HTR-8/SVneo (cell line): ENCODE results near the gene IFT88.

Source experiments
- DNase-seq: peaks from one replicate; pipeline ENCODE4 v3.0.0; 2011; ENCODE audit warnings: low spot score, mixed read lengths; ENCODE audit not compliant: insufficient read length
- FAIRE-seq: peaks from 2 replicates; lab custom pipeline; 2011; peaks lifted over from hg19 to GRCh38; lab: Jason Lieb, UNC

IFT88 gene, protein sequence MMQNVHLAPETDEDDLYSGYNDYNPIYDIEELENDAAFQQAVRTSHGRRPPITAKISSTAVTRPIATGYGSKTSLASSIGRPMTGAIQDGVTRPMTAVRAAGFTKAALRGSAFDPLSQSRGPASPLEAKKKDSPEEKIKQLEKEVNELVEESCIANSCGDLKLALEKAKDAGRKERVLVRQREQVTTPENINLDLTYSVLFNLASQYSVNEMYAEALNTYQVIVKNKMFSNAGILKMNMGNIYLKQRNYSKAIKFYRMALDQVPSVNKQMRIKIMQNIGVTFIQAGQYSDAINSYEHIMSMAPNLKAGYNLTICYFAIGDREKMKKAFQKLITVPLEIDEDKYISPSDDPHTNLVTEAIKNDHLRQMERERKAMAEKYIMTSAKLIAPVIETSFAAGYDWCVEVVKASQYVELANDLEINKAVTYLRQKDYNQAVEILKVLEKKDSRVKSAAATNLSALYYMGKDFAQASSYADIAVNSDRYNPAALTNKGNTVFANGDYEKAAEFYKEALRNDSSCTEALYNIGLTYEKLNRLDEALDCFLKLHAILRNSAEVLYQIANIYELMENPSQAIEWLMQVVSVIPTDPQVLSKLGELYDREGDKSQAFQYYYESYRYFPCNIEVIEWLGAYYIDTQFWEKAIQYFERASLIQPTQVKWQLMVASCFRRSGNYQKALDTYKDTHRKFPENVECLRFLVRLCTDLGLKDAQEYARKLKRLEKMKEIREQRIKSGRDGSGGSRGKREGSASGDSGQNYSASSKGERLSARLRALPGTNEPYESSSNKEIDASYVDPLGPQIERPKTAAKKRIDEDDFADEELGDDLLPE

DNA sequence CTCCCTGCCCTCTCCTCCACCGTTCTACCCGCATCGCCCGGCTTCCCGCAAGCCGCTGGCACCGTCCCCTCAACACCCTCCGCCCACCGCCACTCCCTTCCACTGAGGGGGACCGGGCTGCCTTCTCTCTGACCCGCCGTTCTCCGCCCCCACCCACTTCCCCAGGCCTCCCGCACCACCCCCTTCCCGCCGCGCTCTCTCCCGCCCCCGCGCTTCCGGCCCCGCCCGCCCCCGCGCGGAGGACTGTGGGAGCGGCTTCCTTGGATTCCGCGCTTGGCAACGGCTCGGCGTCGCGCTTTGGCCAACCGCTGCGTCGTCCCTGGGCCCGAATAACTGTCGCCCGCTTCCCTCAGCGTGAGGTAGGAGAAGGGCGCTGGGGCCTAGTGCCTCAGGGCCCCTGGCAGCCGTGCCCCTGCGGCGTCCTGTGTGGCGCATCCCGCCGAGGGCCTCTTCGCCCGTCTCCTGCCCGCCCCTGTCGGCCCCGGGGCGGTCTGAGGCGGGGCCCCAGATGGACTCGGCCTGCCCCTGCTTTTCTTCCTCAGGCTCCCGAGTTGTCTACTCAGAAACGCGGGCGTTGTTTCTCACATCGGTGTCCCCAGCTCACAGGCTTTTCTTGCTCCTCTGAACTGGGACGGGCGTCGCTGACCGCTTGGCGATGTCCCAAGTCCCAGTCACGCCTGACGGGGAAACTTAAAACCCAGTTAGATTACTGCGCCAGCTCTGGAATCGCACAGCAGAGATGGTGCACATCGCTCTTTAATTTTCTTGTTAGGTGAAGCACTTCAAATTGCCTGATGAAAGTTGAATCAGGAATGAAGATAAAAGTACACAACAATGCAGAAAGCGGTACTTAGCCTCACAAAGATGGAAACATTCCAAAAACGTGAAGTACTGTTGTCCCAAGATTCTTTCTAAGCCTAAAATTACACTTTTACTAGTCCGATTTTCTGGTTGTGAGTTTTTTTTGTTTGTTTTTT is at the start of gene IFT88:
IFT88 (plus strand) TSS at position 260 of the 977 bp plus-strand sequence. CDS start 7,229 bp downstream, outside the sequence.
- DNase-seq (peak; percentile 67), FAIRE-seq (no peak)

DNA sequence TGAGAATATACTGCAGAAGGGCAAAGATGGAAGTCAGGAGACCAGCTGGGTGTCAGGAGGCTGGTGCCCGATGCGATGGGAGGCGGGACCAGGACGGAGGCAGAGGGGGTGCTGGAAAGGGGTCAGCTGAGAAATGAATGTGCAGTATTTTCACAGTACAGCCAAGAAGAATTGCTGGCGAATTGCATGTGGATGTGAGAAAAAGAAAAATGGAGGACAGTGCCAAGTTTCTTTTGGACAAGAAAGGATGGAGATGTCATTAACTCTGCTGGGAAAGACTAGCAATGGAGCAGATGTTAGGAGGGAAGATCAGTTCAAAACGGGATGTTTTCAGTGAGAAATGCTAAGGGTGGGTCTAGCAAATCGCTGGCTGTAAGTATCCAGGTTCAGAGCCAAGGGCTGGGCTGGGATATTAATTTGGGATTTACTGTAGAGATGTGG is 48.3 kb upstream of the IFT88 start:
- DNase-seq (no peak), FAIRE-seq (no peak)

DNA sequence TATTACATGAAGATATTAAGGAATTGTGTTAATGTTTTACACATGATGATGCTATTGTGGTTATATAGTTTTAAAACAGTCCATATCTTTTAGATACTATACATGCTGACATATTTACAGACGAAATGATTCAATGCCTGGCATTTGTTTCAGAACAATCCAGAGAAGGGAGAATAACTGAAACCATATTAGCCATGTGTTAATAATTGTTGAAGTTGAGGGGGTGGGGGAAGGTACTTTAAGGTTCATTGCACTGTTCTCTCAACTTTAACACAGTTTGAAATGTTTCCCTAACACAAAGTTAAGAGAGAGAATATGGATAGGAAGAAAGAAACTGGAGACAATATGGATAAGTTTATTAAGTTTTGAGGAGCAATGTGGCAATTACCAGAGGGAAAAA is 47.1 kb upstream of the IFT88 start:
- no peak for DNase-seq
- no peak for FAIRE-seq

DNA sequence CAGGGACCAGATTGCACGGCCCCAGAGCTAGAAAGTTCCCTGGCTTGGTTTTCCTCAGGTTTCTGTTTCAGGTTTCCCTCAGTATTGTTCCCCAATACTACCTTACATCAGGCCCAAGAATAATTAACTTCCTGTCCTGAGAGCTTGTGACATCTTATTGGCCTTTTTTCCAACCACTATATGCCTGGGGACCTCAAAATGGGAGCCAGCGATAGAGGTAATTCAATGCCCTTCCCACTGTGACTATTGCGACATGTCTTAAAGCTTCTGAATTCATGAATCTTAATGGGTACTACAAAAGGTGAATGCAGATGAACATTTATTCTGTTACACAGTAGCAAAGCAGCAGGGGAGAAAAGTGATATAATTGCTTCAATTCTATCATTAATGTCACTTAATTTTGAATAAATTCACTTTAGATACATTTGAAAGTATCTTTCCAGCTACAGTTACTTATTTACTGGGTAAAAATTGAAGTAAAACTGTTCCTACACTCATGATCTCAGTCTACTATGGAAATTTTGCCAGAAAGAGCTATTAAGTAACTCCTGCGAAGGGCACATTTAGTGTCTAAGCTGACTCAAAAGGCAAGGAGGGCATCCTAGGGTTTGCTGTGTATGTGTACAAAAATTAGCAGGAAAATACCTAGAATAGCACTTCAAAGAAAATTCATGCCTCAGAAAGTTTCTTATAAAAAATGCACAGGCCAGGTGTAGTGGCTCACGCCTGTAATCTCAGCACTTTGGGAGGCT is 45.4 kb upstream of the IFT88 start:
- no peak for DNase-seq
- FAIRE-seq = no peak

DNA sequence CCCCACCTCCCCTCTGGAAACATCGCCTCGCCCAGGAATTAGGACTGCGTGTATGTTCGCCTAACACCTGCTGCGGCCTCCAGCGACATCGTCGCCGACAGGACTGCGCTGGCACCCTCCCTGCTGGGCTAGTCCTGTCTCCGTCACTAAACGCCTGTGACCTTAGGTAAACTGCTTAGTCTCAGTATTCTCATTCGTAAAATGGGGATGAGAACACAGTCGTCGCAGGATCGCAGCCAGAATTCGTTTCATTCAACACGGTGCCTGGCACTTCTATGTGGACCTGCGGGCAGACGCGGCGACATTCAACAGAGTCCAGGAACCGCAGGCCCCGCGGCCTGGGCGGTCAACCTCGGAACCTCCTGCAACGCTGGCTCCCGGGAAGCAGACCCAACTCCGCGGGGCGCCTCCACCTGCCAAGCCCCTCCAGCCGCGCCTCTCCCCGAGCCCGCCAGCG is 41.8 kb upstream of the IFT88 start:
- no peak for DNase-seq
- FAIRE-seq = no peak

DNA sequence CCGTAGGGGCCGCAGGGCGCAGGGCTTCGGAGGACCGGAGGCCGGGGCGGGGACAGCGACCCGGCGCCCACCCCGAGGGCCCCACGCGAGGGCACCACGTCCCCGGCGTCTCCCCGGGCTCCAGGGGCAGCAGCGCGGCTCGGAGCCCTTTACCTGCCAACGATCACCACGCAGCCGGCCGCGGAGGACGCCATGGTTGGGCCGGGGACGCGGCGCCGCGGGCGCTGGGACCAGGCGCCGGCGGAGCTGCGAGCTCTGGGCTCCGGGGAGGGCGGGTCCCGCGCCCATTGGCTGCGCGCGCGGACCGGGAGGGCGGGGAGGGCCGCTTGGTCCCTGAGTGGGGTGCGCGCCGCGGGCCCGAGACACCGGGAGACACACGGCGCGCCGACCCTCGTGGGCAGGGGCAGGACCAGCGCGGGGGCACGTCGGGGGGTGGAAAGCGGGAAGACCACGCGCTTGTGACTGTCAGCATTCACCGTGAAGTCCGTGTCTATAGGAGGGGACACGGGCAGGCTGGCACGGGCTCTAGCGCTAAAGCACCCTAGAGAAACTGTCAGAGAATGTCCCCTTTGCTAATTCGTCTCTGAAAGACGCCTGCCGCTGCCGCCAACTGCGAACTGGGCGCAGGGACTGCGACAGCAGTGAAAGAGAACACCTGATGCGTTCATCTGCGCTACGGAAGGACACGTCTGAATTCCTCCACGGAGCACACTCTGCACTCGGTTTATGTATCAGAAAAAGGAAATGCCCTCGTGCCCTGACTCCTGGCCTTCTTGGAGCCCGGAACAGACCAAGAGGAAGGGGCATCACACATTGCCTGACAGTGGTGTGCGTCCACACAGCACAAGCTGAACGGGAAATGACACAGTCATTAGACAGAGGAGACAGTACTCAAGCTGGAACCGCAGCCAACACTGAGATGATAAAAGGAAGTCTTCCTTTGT is 41.1 kb upstream of the IFT88 start, which contains the start of gene CRYL1:
CRYL1 (minus strand) TSS at position 257 of the 944 bp plus-strand sequence; CDS start at position 194, 63 bp downstream.
- FAIRE-seq (no peak), DNase-seq (peak; percentile 51)

DNA sequence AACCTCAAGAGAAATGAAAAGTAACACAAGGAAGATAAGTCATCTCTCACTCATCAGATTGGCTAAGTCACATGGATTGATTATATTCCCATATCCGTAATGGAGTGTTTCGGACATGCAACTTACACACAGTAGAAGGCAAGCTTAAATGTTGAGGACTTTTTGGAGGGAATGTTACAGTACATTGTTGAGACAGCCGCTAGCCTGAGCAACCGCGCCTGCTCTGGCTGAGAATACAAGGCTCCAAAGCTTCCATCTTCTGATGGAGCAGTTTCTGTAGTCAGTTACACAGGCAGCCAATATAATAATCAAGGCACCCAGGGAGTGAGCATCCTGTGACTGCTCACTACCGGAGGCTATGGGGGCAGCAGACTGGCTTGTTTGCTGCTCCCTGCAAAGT is 40.3 kb upstream of the IFT88 start:
- no peak for DNase-seq
- no peak for FAIRE-seq

DNA sequence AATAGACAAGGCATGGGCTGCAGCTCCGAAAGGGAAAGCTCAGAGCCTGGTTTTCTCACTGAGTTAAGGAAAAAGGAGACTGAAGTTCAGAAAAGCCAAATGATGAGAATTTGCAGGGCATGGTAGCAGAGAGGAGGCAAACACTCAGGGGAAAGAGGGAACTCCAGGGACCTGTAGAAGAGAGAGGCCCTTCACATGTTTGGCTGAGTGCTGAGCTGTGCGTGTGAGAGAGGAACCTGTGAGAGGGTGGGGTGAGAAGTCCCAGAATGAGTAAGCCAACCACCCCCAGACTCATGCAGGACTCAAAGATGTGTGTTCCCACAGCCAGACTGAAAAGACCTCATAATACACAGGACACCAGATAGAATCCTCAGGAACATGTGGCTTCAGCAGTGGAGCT is 38.5 kb upstream of the IFT88 start:
- no peak for DNase-seq
- no peak for FAIRE-seq

DNA sequence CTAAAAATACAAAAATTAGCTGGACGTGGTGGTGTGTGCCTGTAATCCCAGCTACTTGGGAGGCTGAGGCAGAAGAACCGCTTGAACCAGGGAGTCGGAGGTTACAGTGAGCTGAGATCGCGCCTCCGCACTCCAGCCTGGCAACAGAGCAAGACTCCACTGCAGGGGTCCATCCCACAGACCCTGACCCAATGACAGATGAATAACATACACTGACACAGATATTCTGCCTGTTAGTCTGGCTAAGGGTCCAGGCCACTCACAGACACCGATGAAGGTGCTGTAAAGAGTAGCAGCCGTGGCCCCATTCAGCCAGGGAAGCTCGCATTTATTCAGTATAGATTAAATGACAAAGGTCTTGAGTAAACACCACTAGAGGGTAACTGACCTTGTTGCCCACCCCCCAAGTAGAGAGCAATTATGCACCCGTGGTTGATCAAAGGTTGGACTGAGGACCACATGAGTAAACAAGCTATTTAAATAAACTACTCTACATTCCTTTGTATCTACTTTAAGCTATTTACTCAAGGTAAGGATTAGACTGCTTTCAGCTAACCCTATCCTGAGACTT is 32.8 kb upstream of the IFT88 start:
- FAIRE-seq = no peak
- no peak for DNase-seq

DNA sequence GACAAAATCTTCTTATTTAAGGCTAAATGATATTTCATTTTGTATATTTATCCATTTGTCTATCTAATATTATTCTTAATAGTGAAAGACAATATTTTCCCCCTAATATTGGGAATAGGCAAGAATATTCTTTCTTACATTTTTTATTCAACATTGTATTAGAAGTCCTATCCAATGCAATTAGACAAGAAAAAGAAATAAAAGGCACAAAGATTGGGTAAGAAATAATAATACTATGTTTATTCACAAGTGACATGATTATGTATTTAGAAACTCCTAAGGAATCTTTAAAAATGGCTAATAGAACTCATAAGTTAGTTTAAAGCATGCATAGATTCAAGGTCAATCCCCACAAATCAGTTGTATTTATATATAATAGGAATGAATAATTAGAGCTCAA is 30.0 kb upstream of the IFT88 start:
- FAIRE-seq (no peak), DNase-seq (no peak)

DNA sequence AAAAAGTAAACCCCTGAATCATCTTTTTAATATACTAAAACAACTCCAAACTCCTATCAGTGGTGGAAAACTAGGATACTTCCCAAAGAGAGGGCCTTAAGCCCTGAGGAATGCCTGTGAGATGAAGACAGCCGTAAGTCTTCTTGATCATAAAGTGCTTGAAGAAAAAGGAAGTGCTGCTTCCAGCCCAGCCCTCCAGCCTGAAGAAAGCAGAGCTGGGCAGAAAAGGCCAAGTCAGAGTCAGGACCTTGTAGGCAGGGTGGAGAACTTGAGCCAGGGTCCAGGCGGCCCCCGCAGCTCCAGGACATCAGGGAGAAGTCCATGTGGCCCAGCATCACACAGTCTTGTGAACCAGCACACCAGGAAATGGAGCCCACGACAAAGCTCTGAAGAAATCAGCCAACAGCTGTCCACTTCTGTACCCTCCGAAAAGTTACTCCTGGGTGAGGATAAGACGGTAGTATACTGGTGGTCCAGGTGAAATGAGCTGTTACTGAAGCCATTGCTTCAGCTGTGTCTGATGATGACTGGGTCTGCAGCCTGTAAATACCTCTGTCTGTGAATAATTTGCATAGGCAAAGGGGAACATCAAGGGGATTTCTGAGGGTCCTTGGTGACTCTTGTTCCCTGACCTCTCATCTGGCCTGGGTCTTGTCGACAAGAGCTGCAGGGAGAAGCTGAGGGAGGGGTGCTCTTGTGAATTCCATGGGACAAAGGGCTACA is 22.6 kb upstream of the IFT88 start:
- FAIRE-seq (no peak), DNase-seq (no peak)

DNA sequence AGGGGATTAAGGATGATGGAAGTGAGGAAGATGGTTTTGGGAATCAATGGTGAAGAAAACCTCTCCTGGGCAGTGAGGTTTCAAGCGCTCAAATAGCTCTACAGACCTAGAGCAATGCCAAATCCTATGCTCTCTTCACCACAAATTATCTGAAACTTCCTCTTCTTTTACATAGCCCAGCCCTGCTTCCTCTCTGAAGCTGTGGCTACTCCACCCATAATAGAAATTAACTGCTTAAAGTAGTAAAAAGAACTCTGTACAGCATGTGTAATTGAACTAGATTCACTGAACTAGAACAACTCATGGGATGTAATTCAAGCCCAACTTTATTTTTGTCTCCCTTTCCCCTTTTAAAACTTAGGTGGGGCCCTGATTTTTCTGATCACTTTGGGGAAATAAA is 20.4 kb upstream of the IFT88 start:
- DNase-seq (no peak), FAIRE-seq (no peak)

DNA sequence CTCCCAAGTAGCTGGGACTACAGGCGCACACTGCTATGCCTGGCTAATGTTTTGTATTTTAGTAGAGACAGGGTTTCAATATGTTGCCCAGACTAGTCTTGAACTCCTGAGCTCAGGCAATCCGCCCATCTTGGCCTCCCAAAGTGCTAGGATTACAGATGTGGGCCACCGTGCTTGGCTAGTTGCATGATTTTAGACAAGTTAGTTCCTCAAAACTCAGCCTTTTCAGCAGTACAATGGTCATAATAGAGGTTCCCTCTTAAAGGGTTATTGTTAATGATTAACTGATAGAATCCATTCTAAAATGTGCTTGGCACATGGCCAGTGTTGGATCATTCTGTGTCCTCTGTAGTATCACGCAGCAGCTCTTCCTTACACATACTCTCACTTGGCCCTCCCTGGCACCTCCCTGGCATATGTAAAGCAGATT is 19.5 kb upstream of the IFT88 start:
- DNase-seq (no peak), FAIRE-seq (no peak)

DNA sequence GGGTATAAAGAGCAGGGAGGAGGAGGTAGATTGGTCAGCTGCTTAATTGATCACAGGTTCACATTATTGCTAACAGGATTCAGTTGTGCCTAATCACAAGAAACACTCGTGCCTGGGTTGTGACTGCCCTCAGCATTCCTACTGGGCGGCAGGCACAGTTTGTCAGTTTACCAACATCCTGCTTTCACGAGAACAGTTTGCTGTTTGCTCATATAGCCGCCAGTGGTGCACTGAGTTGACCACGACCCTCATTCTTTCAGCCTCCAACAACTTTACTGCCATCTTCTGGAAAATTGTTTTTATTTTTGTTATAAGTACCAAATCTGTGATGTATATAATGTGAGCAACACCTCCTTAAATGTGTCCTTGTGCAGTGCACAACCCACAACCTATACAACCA is 16.2 kb upstream of the IFT88 start:
- DNase-seq (no peak), FAIRE-seq (no peak)

DNA sequence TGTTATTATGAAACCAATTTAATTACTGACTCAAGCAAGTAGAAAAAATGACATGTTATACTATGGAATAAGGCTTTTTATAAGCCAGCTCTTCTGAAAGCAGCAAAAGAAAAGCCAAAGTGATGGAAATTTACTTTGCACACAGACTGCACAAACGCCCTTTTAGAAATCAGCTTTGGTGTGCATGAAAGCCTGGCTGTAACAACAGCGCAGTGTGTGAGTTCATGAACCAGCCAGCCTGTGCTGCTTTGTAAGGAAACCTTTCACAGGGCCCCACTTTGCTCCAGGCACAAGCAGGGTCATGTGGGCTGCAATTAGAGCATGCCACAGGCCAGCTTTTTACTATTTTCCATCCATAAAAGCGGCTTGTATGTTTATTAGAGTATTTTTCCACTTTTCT is 13.6 kb upstream of the IFT88 start:
- FAIRE-seq (no peak), DNase-seq (no peak)

DNA sequence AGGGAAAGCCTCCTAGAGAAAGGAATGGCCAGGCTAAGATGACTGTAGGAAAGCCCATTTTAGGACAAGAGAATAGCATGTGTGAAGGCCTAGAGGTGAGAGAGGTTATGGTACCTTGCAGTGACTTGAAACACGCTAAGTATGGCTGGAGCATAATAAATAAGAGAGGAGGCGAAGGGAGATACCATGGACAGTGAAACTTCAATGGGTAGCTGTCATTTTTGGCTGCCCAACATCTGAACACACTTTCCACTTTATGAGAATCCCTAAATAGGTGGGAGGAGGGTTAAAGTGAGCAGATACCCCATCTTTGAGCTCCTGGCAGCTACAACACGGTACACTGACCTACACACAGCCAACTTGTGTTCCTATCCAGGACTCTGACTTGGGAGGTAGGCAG is 8.0 kb upstream of the IFT88 start:
- no peak for FAIRE-seq

DNA sequence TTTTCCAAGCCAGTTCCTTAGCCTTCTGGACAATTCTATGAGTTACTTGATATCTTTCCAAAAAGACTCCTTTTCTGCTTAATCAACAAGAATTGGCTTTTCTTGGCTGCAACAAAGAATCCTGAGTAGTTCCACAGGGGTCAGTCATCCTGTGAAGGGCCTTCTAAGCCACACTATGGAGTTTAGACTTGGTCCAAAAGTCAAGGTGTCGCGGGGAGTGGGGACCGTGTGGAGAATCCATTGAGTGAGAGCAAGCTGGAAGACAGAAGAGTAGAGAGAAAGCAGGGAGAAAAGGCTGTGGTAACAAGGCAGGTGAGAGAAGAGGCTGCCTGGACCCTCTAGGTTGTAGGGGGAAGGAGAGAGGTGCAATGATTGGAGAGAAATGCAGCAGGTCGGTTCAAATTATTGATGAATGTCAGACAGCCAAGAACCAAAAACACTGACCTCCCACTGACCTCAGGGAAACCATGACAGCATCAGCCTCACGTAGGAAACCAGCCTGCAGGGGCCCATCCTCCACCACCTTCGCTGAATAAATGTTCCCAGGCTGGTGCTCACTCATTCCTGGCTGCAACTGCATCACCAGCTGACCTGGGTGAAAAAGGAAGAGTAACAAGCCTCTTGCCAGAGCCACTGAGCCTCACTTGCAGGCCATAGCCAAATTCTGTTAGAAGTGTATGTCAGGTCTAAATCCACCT is 7.1 kb upstream of the IFT88 start:
- FAIRE-seq (no peak), DNase-seq (no peak)

More for the DNA sequence above, 8.0 kb upstream of the IFT88 start:
- no peak for DNase-seq
